Measurements from ENCODE around the gene TEX53.

The TEX53 gene

GRCh38 chr9:114633438-114634089 lies 24.0 kb downstream of the TEX53 start:
- DNase-seq = no peak

- no peak for DNase-seq
Observed at GRCh38 chr9:114631166-114631565, 26.4 kb downstream of the TEX53 start.

- no peak for DNase-seq
Observed at GRCh38 chr9:114629563-114630090, 28.0 kb downstream of the TEX53 start.

- DNase-seq = no peak
Observed at GRCh38 chr9:114627553-114627952, 30.1 kb downstream of the TEX53 start.

GRCh38 chr9:114626415-114627020 lies 31.1 kb downstream of the TEX53 start:
- DNase-seq = no peak

GRCh38 chr9:114624677-114625076 lies 32.9 kb downstream of the TEX53 start:
- no peak for DNase-seq

- DNase-seq = peak; percentile 79
Observed at GRCh38 chr9:114621975-114622609, 35.5 kb downstream of the TEX53 start.

- no peak for DNase-seq
Observed at GRCh38 chr9:114621561-114621960, 36.0 kb downstream of the TEX53 start.

GRCh38 chr9:114619191-114619761 lies 38.3 kb downstream of the TEX53 start:
- DNase-seq = no peak

GRCh38 chr9:114616684-114617520 lies 40.7 kb downstream of the TEX53 start:
- no peak for DNase-seq

- DNase-seq = no peak
Observed at GRCh38 chr9:114614373-114614772, 43.2 kb downstream of the TEX53 start.

- DNase-seq = no peak
Observed at GRCh38 chr9:114613919-114614318, 43.7 kb downstream of the TEX53 start.

GRCh38 chr9:114613087-114613486 lies 44.5 kb downstream of the TEX53 start:
- no peak for DNase-seq

- no peak for DNase-seq
Observed at GRCh38 chr9:114612272-114612923, 45.2 kb downstream of the TEX53 start.

- peak; percentile 75 for DNase-seq
Observed at GRCh38 chr9:114611516-114612271, 45.9 kb downstream of the TEX53 start.

- no peak for DNase-seq
Observed at GRCh38 chr9:114608525-114608796, 49.1 kb downstream of the TEX53 start.

GRCh38 chr9:114607671-114608524 lies 49.7 kb downstream of the TEX53 start:
- DNase-seq = no peak

GRCh38 chr9:114606597-114607207 lies 50.9 kb downstream of the TEX53 start:
- peak; percentile 74 for DNase-seq
